Kidney (tissue), 14 donors: ENCODE measurements around the gene PPP1R15A. TPM values are rescaled to one million over a fixed set of nuclear protein-coding genes. Genes with fewer than 3 reads are reported as not detected.

Experiments used
- DNase-seq, 5 donors: peaks; one replicate each; pipeline ENCODE4 v3.0.0-alpha.2; 2013 to 2020
- FAIRE-seq: peaks from 2 replicates; lab custom pipeline; 2012; peaks lifted over from hg19 to GRCh38; lab: Jason Lieb, UNC
- H3K27ac ChIP-seq, 2 donors: one replicate each; pipeline ENCODE4 v1.7.0; 2013; ENCODE audit warnings: low read depth in 2 of 2, low read length in 2 of 2, inconsistent platforms in 1 of 2
- H3K27me3 ChIP-seq: one replicate; pipeline ENCODE4 v1.7.1; 2013; ENCODE audit warnings: low read length, inconsistent platforms; ENCODE audit not compliant: control insufficient read depth, insufficient read depth
- H3K36me3 ChIP-seq, 3 donors: one replicate each; pipeline versions ENCODE4 v1.7.0 to v1.7.1; 2013; ENCODE audit warnings: low read length in 3 of 3, control low read depth in 1 of 3, inconsistent platforms in 1 of 3; ENCODE audit not compliant: insufficient read depth in 3 of 3, control insufficient read depth in 2 of 3
- H3K4me1 ChIP-seq, 3 donors: one replicate each; pipeline versions ENCODE4 v1.7.0 to v1.7.1; 2013; ENCODE audit warnings: low read length in 3 of 3, inconsistent platforms in 1 of 3, low read depth in 1 of 3; ENCODE audit not compliant: control insufficient read depth in 2 of 3, insufficient read depth in 2 of 3
- H3K4me3 ChIP-seq, 3 donors: one replicate each; pipeline versions ENCODE4 v1.7.0 to v1.8.1; 2013; ENCODE audit warnings: low read length in 3 of 3, control low read depth in 1 of 3, inconsistent platforms in 1 of 3
- H3K9ac ChIP-seq, 3 donors: one replicate each; pipeline versions ENCODE4 v1.7.0 to v1.7.1; 2013; ENCODE audit warnings: low read length in 3 of 3, control low read depth in 1 of 3, inconsistent platforms in 1 of 3
- H3K9me3 ChIP-seq, 3 donors: one replicate each; pipeline versions ENCODE4 v1.7.0 to v1.7.1; 2013; ENCODE audit warnings: low read length in 3 of 3, control low read depth in 1 of 3, inconsistent platforms in 1 of 3; ENCODE audit not compliant: control insufficient read depth in 2 of 3, insufficient read depth in 1 of 3
- CTCF ChIP-seq: IDR thresholded peaks from 3 replicates; pipeline ENCODE4 v1.5.1; 2012; ENCODE audit warnings: mild to moderate bottlenecking, moderate library complexity, borderline replicate concordance; ENCODE audit not compliant: insufficient read depth; ENCODE audit errors: extremely low read depth
- intact Hi-C: fragments of 100-400 bp; cut with DNase I; formaldehyde crosslinking; loops from one replicate; pipeline ENCODE4 v1.11.1; 2022
- polyA plus RNA-seq: library from polyadenylated mRNA; stranded (reverse); fragments of 350-450 nt; fragmentation: Illumina TruSeq; extraction: RNeasy Lipid Tissue Mini Kit (QIAGEN cat#74804); gene quantifications from one replicate; pipeline ENCODE4 v1.2.3, GENCODE V29; 2014; ENCODE audit warnings: low read depth, low replicate concordance; ENCODE audit not compliant: insufficient read depth
- total RNA-seq: library from RNA; stranded (reverse); fragmentation: NEBNext Ultra II Directional; extraction: Animal tissue kit (Norgen Biotek cat#: 25700); gene quantifications from one replicate; pipeline ENCODE4 v1.2.1, GENCODE V29; 2021
- donor health status: control.
- donor health status: control.
- donor health status: control.
- donor health status: control.
- donor health status: control.
- donor health status: DM: yes; HTN: yes; CAD: no.
- donor health status: Normal renal cell carcinoma (clear cell type).

The PPP1R15A gene
- total and polyA plus RNA-seq, 2 donors from 2014 or later = 24.7 to 45.1 TPM

GRCh38 chr19:48862827-48863226 lies 9.4 kb upstream of the PPP1R15A start:
- Histone ChIP-seq H3K27me3 (no peaks in the 10 kb centered on the region), H3K9me3 (no peaks in the 10 kb centered on the region), H3K36me3 (no peaks in the 10 kb centered on the region), H3K9ac (no peak overlapping the region), H3K27ac (no peak overlapping the region), H3K4me1 (peaks cover 0 to under 1% (median 0%) of the 10 kb centered on the region in 3 donors), H3K4me3 (no peak overlapping the region)
- no peak for DNase-seq
- intact Hi-C loops = no loop called here
- TF ChIP-seq CTCF = no peak
- no peak for FAIRE-seq

GRCh38 chr19:48866692-48867091 lies 5.5 kb upstream of the PPP1R15A start:
- no peak overlapping the region for H3K4me3 ChIP-seq
- DNase-seq = no peak
- no peak for FAIRE-seq
- intact Hi-C loops = no loop called here
- H3K4me1 ChIP-seq = peaks cover 0 to 2% (median 0%) of the 10 kb centered on the region in 3 donors
- H3K9me3 ChIP-seq = no peaks in the 10 kb centered on the region
- H3K36me3 ChIP-seq = no peaks in the 10 kb centered on the region
- H3K27me3 ChIP-seq = no peaks in the 10 kb centered on the region
- no peak overlapping the region for H3K9ac ChIP-seq
- TF ChIP-seq CTCF = no peak
- no peak overlapping the region for H3K27ac ChIP-seq

- Histone ChIP-seq H3K4me3 (peak overlapping the region in 2 of 3 donors; percentile 6 to 51), H3K27me3 (no peaks in the 10 kb centered on the region), H3K4me1 (peaks cover 0 to 2% (median 0%) of the 10 kb centered on the region in 3 donors), H3K27ac (peak overlapping the region; percentile 37 to 83), H3K9ac (no peak overlapping the region), H3K9me3 (no peaks in the 10 kb centered on the region), H3K36me3 (no peaks in the 10 kb centered on the region)
- DNase-seq (peak in 3 of 5 donors; percentile 37 to 70 (median 58)), FAIRE-seq (no peak)
- TF ChIP-seq CTCF = no peak
- intact Hi-C loops = no loop called here
Measured at GRCh38 chr19:48867123-48867745, 5.0 kb upstream of the PPP1R15A start.
